Colon (tissue), 2 donors: ENCODE measurements around the gene STH.

Experiments used
- FAIRE-seq: peaks from 2 replicates; lab custom pipeline; 2012; peaks lifted over from hg19 to GRCh38; lab: Jason Lieb, UNC
- donor health status: control.
- donor health status: control.

Gene STH

DNA sequence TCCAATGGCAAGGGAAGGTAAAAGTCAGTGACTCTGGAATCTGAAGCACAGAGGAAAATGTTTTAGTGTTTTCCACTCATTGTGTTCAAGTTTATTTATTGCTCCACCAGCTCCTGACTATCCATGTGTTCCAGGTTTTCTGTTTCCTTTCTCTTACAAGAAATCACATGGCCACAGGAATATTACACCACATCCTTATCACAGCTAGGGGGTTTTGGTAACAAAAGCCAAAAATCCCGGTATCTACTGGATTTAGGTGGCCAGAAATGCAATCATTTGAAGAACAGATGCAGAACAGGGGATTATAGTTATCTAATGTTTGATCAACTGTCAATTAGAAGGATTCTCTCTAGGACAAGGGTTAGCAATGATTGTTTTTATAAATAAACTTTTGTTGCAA, 47.9 kb downstream of the STH start:
- no peak for FAIRE-seq

DNA sequence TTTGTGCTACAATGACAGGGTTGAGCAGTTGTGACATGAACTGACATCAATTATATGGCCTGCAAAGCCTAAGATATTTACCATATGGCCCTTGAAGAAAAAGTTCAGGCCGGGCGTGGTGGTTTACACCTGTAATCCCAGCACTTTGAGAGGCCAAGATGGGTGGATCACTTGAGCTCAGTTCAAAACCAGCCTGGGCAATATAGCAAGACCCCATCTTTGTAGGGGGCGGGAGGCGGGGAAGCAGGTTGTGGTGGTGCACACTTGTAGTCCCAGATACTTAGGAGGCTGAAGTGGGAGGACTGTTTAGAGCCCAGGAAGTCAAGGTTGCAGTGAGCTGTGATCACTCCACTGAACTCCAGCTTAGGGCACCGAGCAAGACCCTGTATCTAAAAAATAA, 48.3 kb downstream of the STH start:
- no peak for FAIRE-seq

DNA sequence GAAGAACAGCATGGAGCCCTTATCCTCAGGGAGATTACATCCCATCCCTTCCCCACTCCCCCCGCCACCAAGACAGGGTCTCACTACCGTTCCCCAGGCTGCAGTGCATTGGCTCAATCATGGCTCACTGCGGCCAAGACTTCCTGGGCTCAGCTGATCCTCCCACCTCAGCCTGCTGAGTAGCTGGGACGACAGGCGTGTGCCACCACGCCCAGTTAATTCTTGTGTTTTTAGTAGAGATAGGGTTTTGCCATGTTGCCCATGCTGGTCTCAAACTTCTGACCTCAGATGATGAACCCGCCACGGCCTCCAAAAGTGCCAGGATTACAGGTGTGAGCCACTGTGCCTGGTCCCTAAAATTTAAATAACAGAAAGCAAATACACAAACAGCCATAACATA, 48.8 kb downstream of the STH start:
- FAIRE-seq = no peak
